Measurements from ENCODE around the gene COL4A2.
A peak's percentile ranks its signal among the peaks of the same experiment; 100 is the strongest.

COL4A2 gene

DNA sequence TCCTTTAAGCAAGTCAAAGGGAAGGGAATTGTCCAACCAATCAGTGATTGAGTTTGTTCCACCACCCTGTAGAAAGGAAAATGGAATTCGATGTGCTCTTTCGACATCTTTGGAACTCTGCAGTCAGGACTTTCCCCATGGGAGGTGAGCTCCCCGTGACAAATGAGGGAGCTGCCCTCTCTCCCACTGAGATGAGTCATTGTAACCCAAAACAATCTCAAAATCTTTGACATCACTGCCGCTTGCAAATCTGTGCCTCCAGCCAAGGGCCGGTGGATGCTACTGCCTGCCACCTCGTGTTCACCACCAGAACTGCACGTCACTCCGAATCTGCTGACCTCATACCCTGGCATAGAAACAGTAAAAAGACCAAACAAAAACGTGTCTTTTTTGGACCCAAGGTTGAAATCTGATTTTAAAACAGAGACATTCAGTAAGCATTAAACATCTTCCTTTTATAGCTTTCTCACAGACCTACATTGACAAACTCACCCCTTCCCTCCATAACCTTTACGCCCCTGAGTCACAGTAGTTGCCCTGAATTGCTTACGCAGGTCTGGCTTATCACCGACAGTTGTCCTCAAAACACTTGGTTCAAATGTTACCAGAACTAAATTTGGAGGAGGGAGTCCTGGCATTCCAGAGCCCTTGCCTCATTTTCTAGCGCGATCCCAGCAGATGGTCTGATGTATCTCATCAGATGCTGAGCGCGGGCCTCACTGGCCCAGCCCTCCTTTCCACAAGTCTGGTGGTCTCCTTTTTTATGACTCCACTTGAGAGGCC lies 105.2 kb downstream of the COL4A2 start:
- TF ChIP-seq, protein P1, sequence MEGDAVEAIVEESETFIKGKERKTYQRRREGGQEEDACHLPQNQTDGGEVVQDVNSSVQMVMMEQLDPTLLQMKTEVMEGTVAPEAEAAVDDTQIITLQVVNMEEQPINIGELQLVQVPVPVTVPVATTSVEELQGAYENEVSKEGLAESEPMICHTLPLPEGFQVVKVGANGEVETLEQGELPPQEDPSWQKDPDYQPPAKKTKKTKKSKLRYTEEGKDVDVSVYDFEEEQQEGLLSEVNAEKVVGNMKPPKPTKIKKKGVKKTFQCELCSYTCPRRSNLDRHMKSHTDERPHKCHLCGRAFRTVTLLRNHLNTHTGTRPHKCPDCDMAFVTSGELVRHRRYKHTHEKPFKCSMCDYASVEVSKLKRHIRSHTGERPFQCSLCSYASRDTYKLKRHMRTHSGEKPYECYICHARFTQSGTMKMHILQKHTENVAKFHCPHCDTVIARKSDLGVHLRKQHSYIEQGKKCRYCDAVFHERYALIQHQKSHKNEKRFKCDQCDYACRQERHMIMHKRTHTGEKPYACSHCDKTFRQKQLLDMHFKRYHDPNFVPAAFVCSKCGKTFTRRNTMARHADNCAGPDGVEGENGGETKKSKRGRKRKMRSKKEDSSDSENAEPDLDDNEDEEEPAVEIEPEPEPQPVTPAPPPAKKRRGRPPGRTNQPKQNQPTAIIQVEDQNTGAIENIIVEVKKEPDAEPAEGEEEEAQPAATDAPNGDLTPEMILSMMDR (conservative IDR thresholded peaks at IDR 0.05; ENCODE audit: low read depth, low read length) = peak; percentile 72
- Histone ChIP-seq H2AFZ (ENCODE audit: low read depth) (peak overlapping the region; percentile 26; the same call in 1 of the 2 replicates), H3K27me3 (ENCODE audit: insufficient read depth, low read depth) (no peaks in the 10 kb centered on the region), H3K9ac (no peak overlapping the region), H3K4me2 (no peak overlapping the region), H3K79me2 (ENCODE audit: insufficient read depth, low read depth) (no peaks in the 10 kb centered on the region), H3K4me1 (ENCODE audit: low read depth, poor library complexity, severe bottlenecking) (peaks cover 13% of the 10 kb centered on the region), H4K20me1 (ENCODE audit: insufficient read depth) (no peaks in the 10 kb centered on the region), H3K4me3 (IDR thresholded peaks at IDR 0.05; ENCODE audit: insufficient read depth, low read depth, low read length) (no peak overlapping the region), H3K36me3 (ENCODE audit: insufficient read depth) (no peaks in the 10 kb centered on the region), H3K27ac (no peak overlapping the region)

DNA sequence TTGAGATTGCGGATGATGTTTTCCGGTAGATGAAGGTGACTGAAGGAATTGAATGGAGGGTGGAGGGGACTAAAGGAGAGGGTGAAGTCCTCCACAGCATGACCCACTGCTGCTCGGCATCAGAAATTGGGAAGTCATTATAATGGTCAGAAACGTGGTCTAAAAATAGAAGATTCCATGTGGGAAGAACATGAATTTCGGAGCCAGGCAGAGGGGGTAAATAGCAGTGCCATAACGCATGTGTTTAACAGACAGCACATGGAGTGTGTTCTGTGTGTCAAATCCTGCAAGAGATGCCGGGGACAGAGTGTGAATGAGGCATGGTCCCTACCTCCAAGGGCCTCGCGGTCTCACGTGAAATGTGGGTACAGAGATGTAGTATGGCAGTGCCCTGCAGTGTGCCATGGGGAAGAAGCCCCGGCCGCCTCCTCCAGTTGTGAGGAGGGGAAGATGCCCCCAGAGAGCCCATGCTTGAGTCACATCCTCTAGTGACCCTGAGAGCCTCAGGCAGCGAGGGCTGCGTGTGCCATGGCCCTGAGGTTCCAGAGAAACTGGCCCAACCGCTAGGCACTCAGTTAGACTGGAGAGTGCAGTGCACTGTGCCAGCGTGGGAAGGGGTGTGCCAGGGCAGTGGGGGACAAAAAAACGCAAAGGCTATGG lies 106.1 kb downstream of the COL4A2 start:
- H3K4me1 ChIP-seq (ENCODE audit: low read depth, poor library complexity, severe bottlenecking) = peaks cover 18% of the 10 kb centered on the region
- H3K4me2 ChIP-seq = no peak overlapping the region
- no peaks in the 10 kb centered on the region for H4K20me1 ChIP-seq (ENCODE audit: insufficient read depth)
- no peak overlapping the region for H3K9ac ChIP-seq
- TF ChIP-seq, protein P1 (conservative IDR thresholded peaks at IDR 0.05; ENCODE audit: low read depth, low read length) = no peak
- H3K36me3 ChIP-seq (ENCODE audit: insufficient read depth) = no peaks in the 10 kb centered on the region
- H3K4me3 ChIP-seq (IDR thresholded peaks at IDR 0.05; ENCODE audit: insufficient read depth, low read depth, low read length) = no peak overlapping the region
- no peaks in the 10 kb centered on the region for H3K27me3 ChIP-seq (ENCODE audit: insufficient read depth, low read depth)
- H3K27ac ChIP-seq = no peak overlapping the region
- no peak overlapping the region for H2AFZ ChIP-seq (ENCODE audit: low read depth)
- H3K79me2 ChIP-seq (ENCODE audit: insufficient read depth, low read depth) = no peaks in the 10 kb centered on the region

DNA sequence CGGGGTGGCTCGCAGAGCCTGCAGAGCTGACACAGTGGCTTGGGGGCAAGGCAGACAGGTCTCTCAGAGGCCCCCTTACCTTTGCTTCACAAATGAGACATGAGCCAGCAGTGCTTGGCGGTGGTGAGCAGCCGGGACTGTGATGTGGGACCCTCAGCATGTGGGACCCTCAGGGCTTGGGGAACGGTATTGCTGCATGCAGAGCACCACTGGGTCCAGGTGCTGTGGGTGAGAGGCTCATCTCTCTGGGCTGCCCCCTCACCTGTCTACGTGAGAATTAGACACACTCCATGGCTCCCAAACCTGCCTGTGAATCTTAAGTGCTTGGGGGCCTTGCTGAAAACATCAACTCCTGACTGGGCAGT lies 106.6 kb downstream of the COL4A2 start:
- H3K79me2 ChIP-seq (ENCODE audit: insufficient read depth, low read depth) = no peaks in the 10 kb centered on the region
- TF ChIP-seq, protein P1 (conservative IDR thresholded peaks at IDR 0.05; ENCODE audit: low read depth, low read length) = no peak
- no peak overlapping the region for H2AFZ ChIP-seq (ENCODE audit: low read depth)
- no peak overlapping the region for H3K4me2 ChIP-seq
- H3K27ac ChIP-seq = no peak overlapping the region
- no peak overlapping the region for H3K9ac ChIP-seq
- no peak overlapping the region for H3K4me3 ChIP-seq (IDR thresholded peaks at IDR 0.05; ENCODE audit: insufficient read depth, low read depth, low read length)
- H3K36me3 ChIP-seq (ENCODE audit: insufficient read depth) = no peaks in the 10 kb centered on the region
- H3K4me1 ChIP-seq (ENCODE audit: low read depth, poor library complexity, severe bottlenecking) = peaks cover 18% of the 10 kb centered on the region
- no peaks in the 10 kb centered on the region for H4K20me1 ChIP-seq (ENCODE audit: insufficient read depth)
- no peaks in the 10 kb centered on the region for H3K27me3 ChIP-seq (ENCODE audit: insufficient read depth, low read depth)

DNA sequence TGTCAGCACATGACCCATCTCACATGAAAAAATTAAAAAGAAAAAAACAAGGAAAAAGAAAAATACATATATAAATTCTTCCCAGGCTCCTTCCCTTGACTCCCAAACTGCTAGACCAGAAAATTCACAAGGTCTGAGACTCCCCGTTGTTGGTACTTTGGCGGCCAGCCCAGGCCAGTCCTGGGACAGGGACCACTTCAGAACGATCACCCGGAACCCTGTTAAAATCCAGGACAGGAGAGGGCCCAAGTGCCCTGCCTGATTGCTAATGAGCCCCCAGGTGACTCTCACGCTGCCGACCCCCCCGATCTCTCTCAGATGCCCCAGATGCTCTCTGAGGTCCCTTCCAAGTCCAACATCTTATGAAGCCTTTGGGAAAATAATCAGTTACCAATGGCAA lies 107.2 kb downstream of the COL4A2 start:
- Histone ChIP-seq H3K27ac (no peak overlapping the region), H2AFZ (ENCODE audit: low read depth) (no peak overlapping the region), H3K4me3 (IDR thresholded peaks at IDR 0.05; ENCODE audit: insufficient read depth, low read depth, low read length) (no peak overlapping the region), H3K9ac (no peak overlapping the region), H3K4me2 (no peak overlapping the region), H3K27me3 (ENCODE audit: insufficient read depth, low read depth) (no peaks in the 10 kb centered on the region), H3K4me1 (ENCODE audit: low read depth, poor library complexity, severe bottlenecking) (peaks cover 18% of the 10 kb centered on the region), H3K79me2 (ENCODE audit: insufficient read depth, low read depth) (no peaks in the 10 kb centered on the region), H3K36me3 (ENCODE audit: insufficient read depth) (no peaks in the 10 kb centered on the region), H4K20me1 (ENCODE audit: insufficient read depth) (no peaks in the 10 kb centered on the region)
- TF ChIP-seq, protein P1 (conservative IDR thresholded peaks at IDR 0.05; ENCODE audit: low read depth, low read length) = no peak
